HEK293 (cell line): ENCODE measurements around the gene OSBP.

Source experiments
- ZBTB17 ChIP-seq: fragments of 450-650 bp; formaldehyde crosslinking; IDR thresholded peaks from 2 replicates; pipeline ENCODE4 v1.5.1; 2016; ENCODE audit warnings: missing biosample characterization, missing genetic modification characterization
- ZBTB7A ChIP-seq: fragments of 450-650 bp; formaldehyde crosslinking; IDR thresholded peaks from 2 replicates; pipeline ENCODE4 v1.5.1; 2016; ENCODE audit warnings: low read depth, missing biosample characterization, missing genetic modification characterization
- ZFP37 ChIP-seq: fragments of 450-650 bp; formaldehyde crosslinking; IDR thresholded peaks from 2 replicates; pipeline ENCODE4 v1.5.1; 2016; ENCODE audit warnings: missing biosample characterization, missing genetic modification characterization
- ZNF311 ChIP-seq: fragments of 450-650 bp; formaldehyde crosslinking; IDR thresholded peaks from 2 replicates; pipeline ENCODE4 v1.5.1; 2017; ENCODE audit warnings: missing biosample characterization, missing genetic modification characterization, borderline replicate concordance
- ZNF510 ChIP-seq: fragments of 450-650 bp; formaldehyde crosslinking; IDR thresholded peaks from 2 replicates; pipeline ENCODE4 v1.5.1; 2018; ENCODE audit warnings: mild to moderate bottlenecking, missing genetic modification characterization, missing biosample characterization; ENCODE audit not compliant: insufficient replicate concordance
- ZNF561 ChIP-seq: fragments of 450-650 bp; IDR thresholded peaks from 2 replicates; pipeline ENCODE4 v1.5.1; 2018; ENCODE audit warnings: missing biosample characterization, missing genetic modification characterization, borderline replicate concordance
- ZNF677 ChIP-seq: fragments of 450-650 bp; IDR thresholded peaks from 2 replicates; pipeline ENCODE4 v1.5.0; 2018; ENCODE audit warnings: missing biosample characterization, mild to moderate bottlenecking, missing genetic modification characterization, moderate library complexity
- TF ChIP-seq, protein P1 (sequence below): fragments of 450-650 bp; formaldehyde crosslinking; IDR thresholded peaks from 2 replicates; pipeline ENCODE4 v1.5.1; 2016; ENCODE audit warnings: missing biosample characterization, missing genetic modification characterization
- TF ChIP-seq, protein P2 (sequence below): fragments of 450-650 bp; formaldehyde crosslinking; IDR thresholded peaks from 2 replicates; pipeline ENCODE4 v1.5.1; 2016; ENCODE audit warnings: missing biosample characterization, missing genetic modification characterization
- TF ChIP-seq, protein P3 (sequence below): fragments of 450-650 bp; formaldehyde crosslinking; IDR thresholded peaks from 2 replicates; pipeline ENCODE4 v1.5.1; 2017; ENCODE audit warnings: missing biosample characterization, missing genetic modification characterization
- TF ChIP-seq, protein P4 (sequence below): fragments of 450-650 bp; formaldehyde crosslinking; conservative IDR thresholded peaks from 2 replicates; pipeline ENCODE4 v1.5.1; 2016; ENCODE audit warnings: low read depth, missing biosample characterization, missing genetic modification characterization

DNA sequence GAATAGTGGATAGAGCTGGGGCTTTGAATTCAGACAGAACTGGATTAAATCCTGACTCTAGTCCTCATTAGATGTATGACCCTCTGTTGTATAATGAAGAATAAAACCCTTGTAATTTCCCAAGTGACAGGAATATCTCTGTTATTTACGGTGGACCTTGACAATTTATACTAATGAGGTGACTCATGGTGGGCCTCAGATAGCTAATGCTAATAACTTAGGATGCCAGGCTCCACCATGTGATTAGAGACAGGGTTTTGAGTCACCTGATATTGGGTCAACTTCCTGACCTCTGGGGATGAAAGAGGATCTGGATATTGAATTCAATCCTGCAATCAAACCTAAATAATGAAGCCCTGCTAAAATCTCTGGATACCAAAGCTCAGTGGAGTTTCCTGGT, 33.6 kb downstream of the OSBP start:
- TF ChIP-seq, protein P1, sequence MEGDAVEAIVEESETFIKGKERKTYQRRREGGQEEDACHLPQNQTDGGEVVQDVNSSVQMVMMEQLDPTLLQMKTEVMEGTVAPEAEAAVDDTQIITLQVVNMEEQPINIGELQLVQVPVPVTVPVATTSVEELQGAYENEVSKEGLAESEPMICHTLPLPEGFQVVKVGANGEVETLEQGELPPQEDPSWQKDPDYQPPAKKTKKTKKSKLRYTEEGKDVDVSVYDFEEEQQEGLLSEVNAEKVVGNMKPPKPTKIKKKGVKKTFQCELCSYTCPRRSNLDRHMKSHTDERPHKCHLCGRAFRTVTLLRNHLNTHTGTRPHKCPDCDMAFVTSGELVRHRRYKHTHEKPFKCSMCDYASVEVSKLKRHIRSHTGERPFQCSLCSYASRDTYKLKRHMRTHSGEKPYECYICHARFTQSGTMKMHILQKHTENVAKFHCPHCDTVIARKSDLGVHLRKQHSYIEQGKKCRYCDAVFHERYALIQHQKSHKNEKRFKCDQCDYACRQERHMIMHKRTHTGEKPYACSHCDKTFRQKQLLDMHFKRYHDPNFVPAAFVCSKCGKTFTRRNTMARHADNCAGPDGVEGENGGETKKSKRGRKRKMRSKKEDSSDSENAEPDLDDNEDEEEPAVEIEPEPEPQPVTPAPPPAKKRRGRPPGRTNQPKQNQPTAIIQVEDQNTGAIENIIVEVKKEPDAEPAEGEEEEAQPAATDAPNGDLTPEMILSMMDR, result no peak
- TF ChIP-seq ZNF510 (no peak), ZNF561 (tag by site-specific recombination) (no peak), ZFP37 (tag by site-specific recombination) (no peak), ZBTB7A (tag by site-specific recombination) (no peak), ZNF677 (tag by site-specific recombination) (no peak), ZNF311 (tag by site-specific recombination) (no peak), ZBTB17 (tag by site-specific recombination) (no peak)
- TF ChIP-seq, protein P2, sequence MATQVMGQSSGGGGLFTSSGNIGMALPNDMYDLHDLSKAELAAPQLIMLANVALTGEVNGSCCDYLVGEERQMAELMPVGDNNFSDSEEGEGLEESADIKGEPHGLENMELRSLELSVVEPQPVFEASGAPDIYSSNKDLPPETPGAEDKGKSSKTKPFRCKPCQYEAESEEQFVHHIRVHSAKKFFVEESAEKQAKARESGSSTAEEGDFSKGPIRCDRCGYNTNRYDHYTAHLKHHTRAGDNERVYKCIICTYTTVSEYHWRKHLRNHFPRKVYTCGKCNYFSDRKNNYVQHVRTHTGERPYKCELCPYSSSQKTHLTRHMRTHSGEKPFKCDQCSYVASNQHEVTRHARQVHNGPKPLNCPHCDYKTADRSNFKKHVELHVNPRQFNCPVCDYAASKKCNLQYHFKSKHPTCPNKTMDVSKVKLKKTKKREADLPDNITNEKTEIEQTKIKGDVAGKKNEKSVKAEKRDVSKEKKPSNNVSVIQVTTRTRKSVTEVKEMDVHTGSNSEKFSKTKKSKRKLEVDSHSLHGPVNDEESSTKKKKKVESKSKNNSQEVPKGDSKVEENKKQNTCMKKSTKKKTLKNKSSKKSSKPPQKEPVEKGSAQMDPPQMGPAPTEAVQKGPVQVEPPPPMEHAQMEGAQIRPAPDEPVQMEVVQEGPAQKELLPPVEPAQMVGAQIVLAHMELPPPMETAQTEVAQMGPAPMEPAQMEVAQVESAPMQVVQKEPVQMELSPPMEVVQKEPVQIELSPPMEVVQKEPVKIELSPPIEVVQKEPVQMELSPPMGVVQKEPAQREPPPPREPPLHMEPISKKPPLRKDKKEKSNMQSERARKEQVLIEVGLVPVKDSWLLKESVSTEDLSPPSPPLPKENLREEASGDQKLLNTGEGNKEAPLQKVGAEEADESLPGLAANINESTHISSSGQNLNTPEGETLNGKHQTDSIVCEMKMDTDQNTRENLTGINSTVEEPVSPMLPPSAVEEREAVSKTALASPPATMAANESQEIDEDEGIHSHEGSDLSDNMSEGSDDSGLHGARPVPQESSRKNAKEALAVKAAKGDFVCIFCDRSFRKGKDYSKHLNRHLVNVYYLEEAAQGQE, result no peak
- TF ChIP-seq, protein P3, sequence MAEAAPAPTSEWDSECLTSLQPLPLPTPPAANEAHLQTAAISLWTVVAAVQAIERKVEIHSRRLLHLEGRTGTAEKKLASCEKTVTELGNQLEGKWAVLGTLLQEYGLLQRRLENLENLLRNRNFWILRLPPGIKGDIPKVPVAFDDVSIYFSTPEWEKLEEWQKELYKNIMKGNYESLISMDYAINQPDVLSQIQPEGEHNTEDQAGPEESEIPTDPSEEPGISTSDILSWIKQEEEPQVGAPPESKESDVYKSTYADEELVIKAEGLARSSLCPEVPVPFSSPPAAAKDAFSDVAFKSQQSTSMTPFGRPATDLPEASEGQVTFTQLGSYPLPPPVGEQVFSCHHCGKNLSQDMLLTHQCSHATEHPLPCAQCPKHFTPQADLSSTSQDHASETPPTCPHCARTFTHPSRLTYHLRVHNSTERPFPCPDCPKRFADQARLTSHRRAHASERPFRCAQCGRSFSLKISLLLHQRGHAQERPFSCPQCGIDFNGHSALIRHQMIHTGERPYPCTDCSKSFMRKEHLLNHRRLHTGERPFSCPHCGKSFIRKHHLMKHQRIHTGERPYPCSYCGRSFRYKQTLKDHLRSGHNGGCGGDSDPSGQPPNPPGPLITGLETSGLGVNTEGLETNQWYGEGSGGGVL (tag by site-specific recombination), result no peak
- TF ChIP-seq, protein P4, sequence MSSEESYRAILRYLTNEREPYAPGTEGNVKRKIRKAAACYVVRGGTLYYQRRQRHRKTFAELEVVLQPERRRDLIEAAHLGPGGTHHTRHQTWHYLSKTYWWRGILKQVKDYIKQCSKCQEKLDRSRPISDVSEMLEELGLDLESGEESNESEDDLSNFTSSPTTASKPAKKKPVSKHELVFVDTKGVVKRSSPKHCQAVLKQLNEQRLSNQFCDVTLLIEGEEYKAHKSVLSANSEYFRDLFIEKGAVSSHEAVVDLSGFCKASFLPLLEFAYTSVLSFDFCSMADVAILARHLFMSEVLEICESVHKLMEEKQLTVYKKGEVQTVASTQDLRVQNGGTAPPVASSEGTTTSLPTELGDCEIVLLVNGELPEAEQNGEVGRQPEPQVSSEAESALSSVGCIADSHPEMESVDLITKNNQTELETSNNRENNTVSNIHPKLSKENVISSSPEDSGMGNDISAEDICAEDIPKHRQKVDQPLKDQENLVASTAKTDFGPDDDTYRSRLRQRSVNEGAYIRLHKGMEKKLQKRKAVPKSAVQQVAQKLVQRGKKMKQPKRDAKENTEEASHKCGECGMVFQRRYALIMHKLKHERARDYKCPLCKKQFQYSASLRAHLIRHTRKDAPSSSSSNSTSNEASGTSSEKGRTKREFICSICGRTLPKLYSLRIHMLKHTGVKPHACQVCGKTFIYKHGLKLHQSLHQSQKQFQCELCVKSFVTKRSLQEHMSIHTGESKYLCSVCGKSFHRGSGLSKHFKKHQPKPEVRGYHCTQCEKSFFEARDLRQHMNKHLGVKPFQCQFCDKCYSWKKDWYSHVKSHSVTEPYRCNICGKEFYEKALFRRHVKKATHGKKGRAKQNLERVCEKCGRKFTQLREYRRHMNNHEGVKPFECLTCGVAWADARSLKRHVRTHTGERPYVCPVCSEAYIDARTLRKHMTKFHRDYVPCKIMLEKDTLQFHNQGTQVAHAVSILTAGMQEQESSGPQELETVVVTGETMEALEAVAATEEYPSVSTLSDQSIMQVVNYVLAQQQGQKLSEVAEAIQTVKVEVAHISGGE (tag by site-specific recombination), result no peak
